Measurements from ENCODE around the gene ANKRD55. TPM values are rescaled to one million over a fixed set of nuclear protein-coding genes. Genes with fewer than 3 reads are reported as not detected.

The ANKRD55 gene
- total RNA-seq, 1 experiment from 2014 or later: not detected

DNA sequence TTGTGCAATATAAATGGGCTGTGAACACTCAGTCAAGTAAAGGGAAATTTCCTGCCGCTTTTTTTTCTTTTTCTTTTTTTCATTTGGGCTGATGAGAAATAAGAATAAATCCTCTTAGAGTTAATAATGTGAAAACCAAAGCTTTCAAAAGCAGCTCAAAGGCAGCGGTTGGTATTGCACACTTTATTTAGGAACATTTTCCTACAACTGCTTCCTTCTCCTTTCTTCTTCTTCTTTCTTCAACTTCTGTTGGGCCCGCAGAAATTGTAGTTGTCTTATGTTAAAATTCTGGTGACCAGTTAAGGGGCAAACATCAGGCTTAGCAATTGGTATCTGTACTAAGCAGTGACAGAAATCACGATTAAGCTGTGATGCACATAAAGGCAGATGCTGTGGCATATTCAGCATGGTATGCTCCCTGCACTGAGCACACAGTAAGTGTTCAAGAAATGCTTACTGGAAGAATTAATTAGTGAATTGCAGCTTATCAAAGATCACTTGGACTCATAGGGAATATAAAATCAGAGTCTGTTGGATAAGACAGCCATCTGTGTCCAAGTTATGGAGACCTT, 85.4 kb downstream of the ANKRD55 start:
- no peak overlapping the region for H3K27ac ChIP-seq (ENCODE audit: low read length)
- no peak overlapping the region for H3K4me2 ChIP-seq (ENCODE audit: low read depth, low read length, poor library complexity, severe bottlenecking)
- H3K79me2 ChIP-seq (ENCODE audit: low read length): no peaks in the 10 kb centered on the region
- no peaks in the 10 kb centered on the region for H4K20me1 ChIP-seq (ENCODE audit: insufficient read depth, low read depth, low read length)
- no peaks in the 10 kb centered on the region for H3K9me2 ChIP-seq (replicated peaks; ENCODE audit: insufficient read depth, low read length)
- H3K4me3 ChIP-seq (ENCODE audit: low read length): no peak overlapping the region
- no peaks in the 10 kb centered on the region for H3K4me1 ChIP-seq (ENCODE audit: low read length)
- H3K9ac ChIP-seq (ENCODE audit: low read length): no peak overlapping the region
- DNase-seq: no peak
- no peaks in the 10 kb centered on the region for H3K36me3 ChIP-seq (ENCODE audit: insufficient read depth, low read length)
- no peaks in the 10 kb centered on the region for H3K9me3 ChIP-seq (ENCODE audit: low read length)
- H3K27me3 ChIP-seq (ENCODE audit: low read length): no peaks in the 10 kb centered on the region
- H2AFZ ChIP-seq (ENCODE audit: low read length): no peak overlapping the region

DNA sequence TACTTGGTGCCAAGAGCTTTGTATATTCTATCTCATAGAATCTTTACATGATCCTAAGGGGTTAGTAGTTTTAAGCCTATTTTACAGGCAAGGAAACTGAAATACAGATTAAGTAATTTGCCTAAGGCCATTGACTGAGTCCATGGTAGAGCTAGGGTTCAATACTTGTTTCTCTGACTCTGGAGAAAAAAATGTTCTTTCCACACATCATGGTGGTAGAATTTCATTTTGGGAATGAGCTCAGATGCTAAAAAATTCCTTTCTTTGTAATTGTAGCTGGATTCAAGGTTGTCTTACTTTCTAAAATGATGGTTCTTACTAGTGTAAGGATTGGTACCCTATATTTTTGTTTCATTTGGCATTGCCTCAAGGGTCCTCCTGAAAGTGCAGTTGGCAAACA, 86.0 kb downstream of the ANKRD55 start:
- Histone ChIP-seq H2AFZ (ENCODE audit: low read length) (no peak overlapping the region), H3K9me2 (replicated peaks; ENCODE audit: insufficient read depth, low read length) (no peaks in the 10 kb centered on the region), H3K36me3 (ENCODE audit: insufficient read depth, low read length) (no peaks in the 10 kb centered on the region), H3K4me3 (ENCODE audit: low read length) (no peak overlapping the region), H3K4me1 (ENCODE audit: low read length) (no peaks in the 10 kb centered on the region), H3K27me3 (ENCODE audit: low read length) (no peaks in the 10 kb centered on the region), H3K27ac (ENCODE audit: low read length) (no peak overlapping the region), H4K20me1 (ENCODE audit: insufficient read depth, low read depth, low read length) (no peaks in the 10 kb centered on the region), H3K9ac (ENCODE audit: low read length) (no peak overlapping the region), H3K9me3 (ENCODE audit: low read length) (no peaks in the 10 kb centered on the region), H3K4me2 (ENCODE audit: low read depth, low read length, poor library complexity, severe bottlenecking) (no peak overlapping the region), H3K79me2 (ENCODE audit: low read length) (no peaks in the 10 kb centered on the region)
- DNase-seq: no peak

DNA sequence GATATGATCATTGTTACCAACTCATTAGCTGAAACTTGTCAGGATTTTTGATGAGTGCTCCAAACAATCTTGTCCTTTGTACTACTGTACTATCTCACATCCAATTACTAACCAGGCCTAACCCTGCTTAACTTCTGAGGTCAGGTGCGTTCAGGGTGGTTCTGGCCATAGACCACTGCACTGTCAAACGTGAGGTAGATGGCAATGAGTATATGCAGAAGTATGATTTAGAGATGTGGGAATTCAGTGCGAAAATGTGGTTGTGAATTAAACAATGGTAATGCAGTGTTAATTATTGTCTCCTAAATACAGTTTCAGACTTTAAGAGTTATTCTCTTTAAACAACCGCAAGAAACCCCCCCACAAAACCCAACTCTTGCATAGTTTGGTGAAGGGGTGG, 86.5 kb downstream of the ANKRD55 start:
- Histone ChIP-seq H3K9me2 (replicated peaks; ENCODE audit: insufficient read depth, low read length) (no peaks in the 10 kb centered on the region), H3K9ac (ENCODE audit: low read length) (no peak overlapping the region), H3K9me3 (ENCODE audit: low read length) (no peaks in the 10 kb centered on the region), H3K4me2 (ENCODE audit: low read depth, low read length, poor library complexity, severe bottlenecking) (no peak overlapping the region), H3K79me2 (ENCODE audit: low read length) (no peaks in the 10 kb centered on the region), H3K4me3 (ENCODE audit: low read length) (no peak overlapping the region), H3K36me3 (ENCODE audit: insufficient read depth, low read length) (no peaks in the 10 kb centered on the region), H3K27me3 (ENCODE audit: low read length) (no peaks in the 10 kb centered on the region), H3K27ac (ENCODE audit: low read length) (no peak overlapping the region), H3K4me1 (ENCODE audit: low read length) (no peaks in the 10 kb centered on the region), H2AFZ (ENCODE audit: low read length) (no peak overlapping the region), H4K20me1 (ENCODE audit: insufficient read depth, low read depth, low read length) (no peaks in the 10 kb centered on the region)
- no peak for DNase-seq

DNA sequence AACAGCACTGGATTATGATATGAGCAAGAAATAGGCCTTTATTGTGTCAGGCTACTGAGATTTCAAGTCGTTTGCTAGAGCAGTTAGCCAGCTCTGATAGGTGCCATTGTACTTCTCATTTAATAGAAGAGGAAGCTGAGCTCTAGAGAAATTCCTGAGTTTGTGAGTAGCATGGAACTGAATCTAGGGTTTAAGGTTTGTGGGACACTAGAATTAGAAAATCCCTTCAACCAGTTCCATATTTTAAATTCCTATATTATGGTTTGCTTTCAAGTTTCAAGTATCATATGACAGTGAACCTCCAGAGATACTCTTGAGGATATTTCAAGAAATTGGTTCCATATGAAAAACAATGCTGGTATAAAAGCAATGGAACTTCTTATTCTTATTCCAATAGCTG, 87.6 kb downstream of the ANKRD55 start:
- no peak overlapping the region for H3K4me2 ChIP-seq (ENCODE audit: low read depth, low read length, poor library complexity, severe bottlenecking)
- no peak overlapping the region for H3K27ac ChIP-seq (ENCODE audit: low read length)
- H3K4me1 ChIP-seq (ENCODE audit: low read length): no peaks in the 10 kb centered on the region

DNA sequence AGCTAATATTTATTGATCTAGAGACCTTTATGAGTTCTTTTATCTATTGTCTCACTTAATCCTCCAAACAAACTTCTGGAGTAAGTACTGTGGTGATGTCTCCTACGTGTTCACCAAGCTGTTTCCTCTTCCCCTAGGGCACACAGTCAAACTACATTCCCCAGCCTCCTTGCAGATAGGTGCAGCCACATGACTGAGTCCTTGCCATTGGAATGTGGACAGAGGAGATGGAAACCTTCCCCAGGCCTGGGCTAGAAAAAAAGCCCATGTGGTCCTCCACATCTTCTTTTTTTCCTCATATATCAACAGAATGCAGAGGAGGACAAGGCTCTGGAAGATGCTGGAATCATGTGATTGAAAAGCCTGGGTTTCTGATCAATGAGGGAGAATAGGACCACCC, 88.0 kb downstream of the ANKRD55 start:
- no peak overlapping the region for H2AFZ ChIP-seq (ENCODE audit: low read length)
- H3K9ac ChIP-seq (ENCODE audit: low read length): no peak overlapping the region
- H3K4me1 ChIP-seq (ENCODE audit: low read length): no peaks in the 10 kb centered on the region

More for the DNA sequence above, 87.6 kb downstream of the ANKRD55 start:
- Histone ChIP-seq H2AFZ (ENCODE audit: low read length) (no peak overlapping the region), H3K36me3 (ENCODE audit: insufficient read depth, low read length) (no peaks in the 10 kb centered on the region), H3K9me2 (replicated peaks; ENCODE audit: insufficient read depth, low read length) (no peaks in the 10 kb centered on the region), H3K4me3 (ENCODE audit: low read length) (no peak overlapping the region), H3K79me2 (ENCODE audit: low read length) (no peaks in the 10 kb centered on the region), H3K9ac (ENCODE audit: low read length) (no peak overlapping the region), H3K27me3 (ENCODE audit: low read length) (no peaks in the 10 kb centered on the region), H4K20me1 (ENCODE audit: insufficient read depth, low read depth, low read length) (no peaks in the 10 kb centered on the region), H3K9me3 (ENCODE audit: low read length) (no peaks in the 10 kb centered on the region)
- DNase-seq: no peak

GRCh38 chr5:56144211-56144610, 88.9 kb downstream of the ANKRD55 start:
- Histone ChIP-seq H3K9me3 (ENCODE audit: low read length) (no peaks in the 10 kb centered on the region), H4K20me1 (ENCODE audit: insufficient read depth, low read depth, low read length) (no peaks in the 10 kb centered on the region), H3K4me1 (ENCODE audit: low read length) (no peaks in the 10 kb centered on the region), H3K9ac (ENCODE audit: low read length) (no peak overlapping the region), H3K27me3 (ENCODE audit: low read length) (no peaks in the 10 kb centered on the region), H3K9me2 (replicated peaks; ENCODE audit: insufficient read depth, low read length) (no peaks in the 10 kb centered on the region), H3K27ac (ENCODE audit: low read length) (no peak overlapping the region), H3K4me3 (ENCODE audit: low read length) (no peak overlapping the region), H3K4me2 (ENCODE audit: low read depth, low read length, poor library complexity, severe bottlenecking) (no peak overlapping the region), H2AFZ (ENCODE audit: low read length) (no peak overlapping the region), H3K36me3 (ENCODE audit: insufficient read depth, low read length) (no peaks in the 10 kb centered on the region), H3K79me2 (ENCODE audit: low read length) (no peaks in the 10 kb centered on the region)
- no peak for DNase-seq

More for the DNA sequence above, 88.0 kb downstream of the ANKRD55 start:
- no peak overlapping the region for H3K4me3 ChIP-seq (ENCODE audit: low read length)
- H4K20me1 ChIP-seq (ENCODE audit: insufficient read depth, low read depth, low read length): no peaks in the 10 kb centered on the region
- no peaks in the 10 kb centered on the region for H3K9me2 ChIP-seq (replicated peaks; ENCODE audit: insufficient read depth, low read length)
- no peak for DNase-seq
- no peak overlapping the region for H3K27ac ChIP-seq (ENCODE audit: low read length)
- no peaks in the 10 kb centered on the region for H3K9me3 ChIP-seq (ENCODE audit: low read length)
- H3K27me3 ChIP-seq (ENCODE audit: low read length): no peaks in the 10 kb centered on the region
- H3K36me3 ChIP-seq (ENCODE audit: insufficient read depth, low read length): no peaks in the 10 kb centered on the region
- H3K79me2 ChIP-seq (ENCODE audit: low read length): no peaks in the 10 kb centered on the region
- H3K4me2 ChIP-seq (ENCODE audit: low read depth, low read length, poor library complexity, severe bottlenecking): no peak overlapping the region

- H3K4me2 ChIP-seq (ENCODE audit: low read depth, low read length, poor library complexity, severe bottlenecking): no peak overlapping the region
- H3K9ac ChIP-seq (ENCODE audit: low read length): no peak overlapping the region
- no peaks in the 10 kb centered on the region for H3K9me3 ChIP-seq (ENCODE audit: low read length)
- H3K27me3 ChIP-seq (ENCODE audit: low read length): no peaks in the 10 kb centered on the region
- no peaks in the 10 kb centered on the region for H3K79me2 ChIP-seq (ENCODE audit: low read length)
- no peak overlapping the region for H2AFZ ChIP-seq (ENCODE audit: low read length)
- no peak overlapping the region for H3K4me3 ChIP-seq (ENCODE audit: low read length)
- H4K20me1 ChIP-seq (ENCODE audit: insufficient read depth, low read depth, low read length): no peaks in the 10 kb centered on the region
- no peaks in the 10 kb centered on the region for H3K9me2 ChIP-seq (replicated peaks; ENCODE audit: insufficient read depth, low read length)
- H3K27ac ChIP-seq (ENCODE audit: low read length): no peak overlapping the region
- no peaks in the 10 kb centered on the region for H3K36me3 ChIP-seq (ENCODE audit: insufficient read depth, low read length)
- no peaks in the 10 kb centered on the region for H3K4me1 ChIP-seq (ENCODE audit: low read length)
- no peak for DNase-seq
These were observed 89.8 kb downstream of the ANKRD55 start for GRCh38 chr5:56143373-56143714.

DNA sequence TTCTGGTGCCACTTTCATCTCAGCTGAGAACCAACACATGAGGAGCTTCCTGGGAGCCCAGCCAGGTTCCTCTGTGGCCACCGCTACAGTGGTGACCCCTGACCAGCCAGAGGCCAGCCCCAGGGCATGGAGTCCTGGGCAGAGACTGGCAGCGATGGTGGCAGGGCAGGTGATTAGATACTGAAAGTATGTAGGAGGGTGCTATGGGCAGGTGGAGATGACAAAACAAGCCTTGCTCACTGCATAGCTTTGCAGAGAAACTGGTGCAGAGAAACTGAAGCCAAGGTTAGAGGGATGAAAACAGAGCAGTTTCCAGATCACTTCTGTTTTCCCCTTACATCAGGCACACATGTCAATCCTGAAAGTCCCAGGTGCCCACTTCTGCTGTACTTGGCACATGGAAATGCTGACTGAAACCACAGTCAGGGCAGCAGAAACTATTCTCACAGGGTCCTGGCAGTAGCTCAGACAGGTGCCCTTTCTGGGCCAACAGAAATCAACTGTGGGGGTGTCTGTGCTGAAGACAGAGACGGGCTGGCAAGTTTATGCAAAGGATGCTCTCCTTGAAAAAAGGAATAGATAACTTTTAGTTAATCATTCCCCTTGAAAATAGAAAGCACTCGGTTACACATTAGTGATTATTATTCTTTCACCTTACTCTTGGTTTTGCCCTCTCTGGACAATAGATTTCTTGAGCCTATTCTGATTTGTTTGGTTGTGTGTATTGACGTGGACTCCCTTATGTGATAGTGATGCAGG, 90.3 kb downstream of the ANKRD55 start:
- Histone ChIP-seq H3K4me1 (ENCODE audit: low read length) (no peaks in the 10 kb centered on the region), H3K9ac (ENCODE audit: low read length) (no peak overlapping the region), H3K9me2 (replicated peaks; ENCODE audit: insufficient read depth, low read length) (no peaks in the 10 kb centered on the region), H3K36me3 (ENCODE audit: insufficient read depth, low read length) (no peaks in the 10 kb centered on the region), H3K4me2 (ENCODE audit: low read depth, low read length, poor library complexity, severe bottlenecking) (no peak overlapping the region), H4K20me1 (ENCODE audit: insufficient read depth, low read depth, low read length) (no peaks in the 10 kb centered on the region), H3K27me3 (ENCODE audit: low read length) (no peaks in the 10 kb centered on the region), H3K9me3 (ENCODE audit: low read length) (no peaks in the 10 kb centered on the region), H3K79me2 (ENCODE audit: low read length) (no peaks in the 10 kb centered on the region), H3K27ac (ENCODE audit: low read length) (no peak overlapping the region), H3K4me3 (ENCODE audit: low read length) (no peak overlapping the region), H2AFZ (ENCODE audit: low read length) (no peak overlapping the region)
- DNase-seq: no peak

All from Karpas-422 (cell line).